NCI-H128 (cell line): ENCODE results near the gene RAB3IL1.

ENCODE experiments used
- DNase-seq: peaks from one replicate; lab custom pipeline; 2025; ENCODE audit not compliant: unreplicated experiment; lab: John Stamatoyannopoulos, UW

RAB3IL1 gene

DNA sequence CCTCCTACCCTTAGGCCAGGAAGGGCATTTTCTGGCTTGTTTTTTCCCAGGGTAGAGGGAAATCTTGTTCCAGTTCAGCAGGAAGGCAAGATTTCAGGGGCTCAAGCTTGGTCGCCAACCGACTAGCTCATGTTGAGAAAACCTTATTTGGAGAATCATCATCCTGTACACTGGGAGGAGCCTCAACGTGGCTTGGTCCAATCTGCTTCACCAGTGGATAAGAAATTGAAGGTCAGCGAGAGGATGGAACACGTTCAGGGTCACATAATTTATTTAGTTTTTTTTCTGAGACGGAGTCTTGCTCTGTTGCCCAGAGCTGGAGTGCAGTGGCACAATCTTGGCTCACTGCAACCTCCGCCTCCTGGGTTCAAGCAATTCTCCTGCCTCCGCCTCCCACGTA is 68.7 kb downstream of the RAB3IL1 start:
- no peak for DNase-seq

DNA sequence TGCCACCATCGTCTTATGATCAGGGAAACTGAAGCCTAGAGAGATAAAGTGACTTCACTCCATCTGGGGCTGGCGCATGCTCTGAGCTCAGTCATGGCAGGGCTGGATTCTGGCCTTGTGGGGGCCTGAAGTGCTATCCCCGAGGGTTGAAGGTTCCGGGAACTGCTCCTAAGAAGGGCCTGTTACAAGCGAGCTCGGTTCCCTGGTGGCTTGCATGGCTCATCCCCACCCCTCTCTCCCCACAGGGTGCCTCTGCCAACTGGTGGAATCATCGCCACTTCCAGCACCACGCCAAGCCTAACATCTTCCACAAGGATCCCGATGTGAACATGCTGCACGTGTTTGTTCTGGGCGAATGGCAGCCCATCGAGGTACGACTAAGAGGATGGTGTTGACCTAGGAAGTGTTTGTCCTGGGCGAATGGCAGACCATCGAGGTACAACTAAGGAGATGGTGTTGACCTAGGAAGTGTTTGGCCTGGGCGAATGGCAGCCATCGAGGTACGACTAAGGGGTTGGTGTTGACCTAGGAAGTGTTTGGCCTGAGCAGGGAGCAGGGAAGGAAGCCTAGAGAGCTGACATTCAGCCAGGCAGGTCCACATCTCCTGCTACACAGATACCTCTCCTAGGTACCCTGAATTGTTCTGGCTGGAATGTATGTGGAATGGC is 69.3 kb downstream of the RAB3IL1 start:
- DNase-seq = no peak
